Suprapubic skin (tissue), 4 donors: ENCODE data around the gene BMP8B.

ENCODE experiments used
- EP300 ChIP-seq: sonication (generic); formaldehyde crosslinking; IDR thresholded peaks from one replicate; pipeline ENCODE4 v1.6.1; 2017; ENCODE audit warnings: antibody characterized with exemption
- POLR2A ChIP-seq, 2 donors: fragments of 450-650 bp; IDR thresholded peaks; one replicate each; pipeline ENCODE4 v1.6.1; 2017; ENCODE audit warnings: antibody characterized with exemption in 2 of 2, mild to moderate bottlenecking in 2 of 2, moderate library complexity in 2 of 2
- POLR2AphosphoS5 ChIP-seq, 3 donors: sonication (generic); formaldehyde crosslinking; IDR thresholded peaks; one replicate each; pipeline ENCODE4 v1.6.1; 2017; ENCODE audit warnings: antibody characterized with exemption in 3 of 3
- TF ChIP-seq, protein P1 (sequence below), 2 donors: fragments of 200-600 bp in 1 of 2; fragments of 450-650 bp in 1 of 2; sonication (generic) in 1 of 2; IDR thresholded peaks; one replicate each; pipeline ENCODE4 v1.5.1; 2016 to 2019; ENCODE audit warnings: antibody characterized with exemption in 2 of 2, mild to moderate bottlenecking in 1 of 2, moderate library complexity in 1 of 2

DNA sequence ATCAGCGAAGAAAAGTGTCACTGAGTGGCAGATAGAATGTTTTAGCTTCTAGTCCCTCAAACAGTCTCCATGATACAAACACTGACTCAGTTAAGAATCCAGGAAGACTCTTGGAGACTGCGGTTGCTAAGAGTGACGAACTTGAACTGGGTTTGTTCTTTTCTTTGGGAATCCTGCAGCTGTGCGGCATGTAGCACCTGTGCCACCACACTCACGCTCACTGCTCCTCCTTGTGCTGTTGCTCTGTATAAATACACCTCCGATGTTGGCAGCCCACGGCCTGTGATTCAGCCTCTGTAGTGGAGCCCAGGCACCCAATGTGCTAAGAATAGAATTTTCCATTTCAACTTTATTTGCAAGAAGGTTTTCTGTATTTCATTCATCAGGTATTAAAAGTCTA lies 55.5 kb downstream of the BMP8B start:
- TF ChIP-seq, protein P1, sequence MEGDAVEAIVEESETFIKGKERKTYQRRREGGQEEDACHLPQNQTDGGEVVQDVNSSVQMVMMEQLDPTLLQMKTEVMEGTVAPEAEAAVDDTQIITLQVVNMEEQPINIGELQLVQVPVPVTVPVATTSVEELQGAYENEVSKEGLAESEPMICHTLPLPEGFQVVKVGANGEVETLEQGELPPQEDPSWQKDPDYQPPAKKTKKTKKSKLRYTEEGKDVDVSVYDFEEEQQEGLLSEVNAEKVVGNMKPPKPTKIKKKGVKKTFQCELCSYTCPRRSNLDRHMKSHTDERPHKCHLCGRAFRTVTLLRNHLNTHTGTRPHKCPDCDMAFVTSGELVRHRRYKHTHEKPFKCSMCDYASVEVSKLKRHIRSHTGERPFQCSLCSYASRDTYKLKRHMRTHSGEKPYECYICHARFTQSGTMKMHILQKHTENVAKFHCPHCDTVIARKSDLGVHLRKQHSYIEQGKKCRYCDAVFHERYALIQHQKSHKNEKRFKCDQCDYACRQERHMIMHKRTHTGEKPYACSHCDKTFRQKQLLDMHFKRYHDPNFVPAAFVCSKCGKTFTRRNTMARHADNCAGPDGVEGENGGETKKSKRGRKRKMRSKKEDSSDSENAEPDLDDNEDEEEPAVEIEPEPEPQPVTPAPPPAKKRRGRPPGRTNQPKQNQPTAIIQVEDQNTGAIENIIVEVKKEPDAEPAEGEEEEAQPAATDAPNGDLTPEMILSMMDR (IDR thresholded peaks at IDR 0.05) = no peak
- TF ChIP-seq POLR2A (IDR thresholded peaks at IDR 0.05) (no peak), POLR2AphosphoS5 (IDR thresholded peaks at IDR 0.05) (no peak), EP300 (no peak)
